ENCODE results near the gene TULP4.

- TF ChIP-seq CTCF (IDR thresholded peaks at IDR 0.05) (no peak), EZH2 (IDR thresholded peaks at IDR 0.05; ENCODE audit: borderline replicate concordance, insufficient read depth, low read depth, low read length, poor library complexity, severe bottlenecking) (no peak)
Measured at GRCh38 chr6:158391276-158391675, 79.0 kb downstream of the TULP4 start.
